GM19467 (cell line): ENCODE measurements around the gene HIVEP2.

Experiments
- ATAC-seq: cut with Tn5 transposase; IDR thresholded peaks from one replicate; pipeline ENCODE4 v1.9.1; 2021; ENCODE audit warnings: mild to moderate bottlenecking, moderate library complexity; ENCODE audit not compliant: unreplicated experiment

The HIVEP2 gene

DNA sequence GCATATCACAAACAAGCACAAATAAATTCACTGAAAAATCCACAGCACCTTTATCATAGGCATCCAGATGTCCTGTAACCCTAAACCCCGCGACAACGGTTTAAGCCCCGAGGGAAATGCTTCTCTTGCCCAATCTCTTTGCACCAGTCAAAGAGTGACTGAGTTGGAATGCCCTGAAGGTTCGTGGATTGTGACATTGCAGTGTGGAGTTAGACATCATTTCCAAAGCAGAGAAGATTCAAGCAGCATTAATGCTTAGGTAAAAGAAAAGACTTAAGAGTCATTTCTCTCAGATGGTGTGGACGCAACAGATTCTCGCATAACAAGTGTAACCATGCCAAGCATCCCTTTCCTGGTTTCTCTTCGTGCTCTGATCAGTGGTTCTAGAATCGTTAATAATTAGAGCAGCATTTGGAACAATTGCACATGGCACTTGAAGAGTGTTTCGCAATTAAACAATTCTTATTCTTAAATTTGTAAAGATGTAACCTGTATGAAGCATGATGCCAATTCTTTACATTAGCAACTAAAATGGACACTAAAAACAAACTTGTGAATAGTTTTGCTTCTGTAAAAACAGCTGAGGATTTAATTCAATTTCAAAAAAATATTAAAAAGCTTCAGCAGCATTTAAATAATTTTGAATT lies 121.6 kb downstream of the HIVEP2 start:
- ATAC-seq, result no peak

DNA sequence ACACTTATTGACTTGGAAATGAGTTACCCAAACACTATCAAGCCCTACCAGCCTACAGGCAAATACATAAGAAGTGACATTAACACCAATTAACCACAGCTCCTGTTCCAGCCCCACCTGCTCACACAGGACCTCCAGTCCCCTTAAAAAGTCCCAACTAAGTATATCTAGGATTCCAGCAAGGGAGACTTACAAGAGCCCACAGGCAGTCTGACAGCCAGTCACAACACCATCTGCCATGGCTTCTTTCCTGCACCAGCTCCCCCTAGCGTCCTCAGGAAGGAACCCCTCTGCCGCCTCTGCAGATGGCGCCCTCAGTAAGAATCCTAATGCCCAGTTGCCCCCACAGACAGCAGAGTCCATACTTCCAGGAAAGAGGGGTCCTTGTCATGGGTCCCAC lies 122.1 kb downstream of the HIVEP2 start:
- ATAC-seq, result no peak

DNA sequence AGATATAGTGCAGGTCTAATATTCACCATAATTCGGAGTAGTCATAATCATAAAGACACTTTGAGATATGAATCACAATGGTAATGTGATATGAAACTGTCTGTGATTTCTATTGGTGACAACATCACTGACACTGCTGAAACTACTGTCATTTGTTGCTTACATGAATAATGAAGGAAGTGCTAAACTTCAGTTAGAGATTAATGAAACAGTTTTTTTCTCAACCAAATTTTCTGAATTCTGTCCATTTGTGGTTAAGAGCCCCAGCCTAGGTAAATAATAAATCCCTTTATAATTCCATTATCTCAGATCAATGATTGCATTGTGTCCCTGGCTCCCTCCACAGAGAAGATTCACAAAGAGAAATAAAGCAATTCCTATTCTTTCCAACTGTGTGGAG lies 122.6 kb downstream of the HIVEP2 start:
- ATAC-seq, result peak; percentile 59

GRCh38 chr6:142821860-142822259 lies 123.1 kb downstream of the HIVEP2 start:
- ATAC-seq, result peak; percentile 0

DNA sequence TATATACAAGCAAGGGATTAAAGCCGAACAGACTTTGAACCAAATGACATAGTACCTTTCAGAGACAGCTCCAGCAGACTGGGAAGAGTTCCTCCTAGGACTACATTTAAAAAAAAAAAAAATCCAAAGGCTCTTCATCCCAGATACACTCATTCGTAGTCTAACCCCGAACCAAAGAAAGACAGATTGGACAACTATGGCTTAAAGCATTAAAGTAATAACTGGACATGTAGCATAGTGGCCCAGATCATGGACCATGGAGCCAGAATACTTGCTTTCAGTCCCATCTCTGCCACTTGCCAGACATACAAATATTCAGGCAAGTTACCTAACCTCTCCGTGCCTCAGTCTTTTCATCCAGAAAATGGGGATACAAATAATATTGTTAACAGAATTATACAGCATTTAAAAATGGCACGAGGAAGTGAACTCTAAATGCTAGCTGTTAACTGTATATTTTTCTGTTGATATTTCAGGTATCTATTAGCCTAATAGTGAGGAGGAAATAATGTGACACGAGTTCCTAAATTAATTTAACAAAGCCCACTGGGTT lies 123.7 kb downstream of the HIVEP2 start:
- no peak for ATAC-seq

DNA sequence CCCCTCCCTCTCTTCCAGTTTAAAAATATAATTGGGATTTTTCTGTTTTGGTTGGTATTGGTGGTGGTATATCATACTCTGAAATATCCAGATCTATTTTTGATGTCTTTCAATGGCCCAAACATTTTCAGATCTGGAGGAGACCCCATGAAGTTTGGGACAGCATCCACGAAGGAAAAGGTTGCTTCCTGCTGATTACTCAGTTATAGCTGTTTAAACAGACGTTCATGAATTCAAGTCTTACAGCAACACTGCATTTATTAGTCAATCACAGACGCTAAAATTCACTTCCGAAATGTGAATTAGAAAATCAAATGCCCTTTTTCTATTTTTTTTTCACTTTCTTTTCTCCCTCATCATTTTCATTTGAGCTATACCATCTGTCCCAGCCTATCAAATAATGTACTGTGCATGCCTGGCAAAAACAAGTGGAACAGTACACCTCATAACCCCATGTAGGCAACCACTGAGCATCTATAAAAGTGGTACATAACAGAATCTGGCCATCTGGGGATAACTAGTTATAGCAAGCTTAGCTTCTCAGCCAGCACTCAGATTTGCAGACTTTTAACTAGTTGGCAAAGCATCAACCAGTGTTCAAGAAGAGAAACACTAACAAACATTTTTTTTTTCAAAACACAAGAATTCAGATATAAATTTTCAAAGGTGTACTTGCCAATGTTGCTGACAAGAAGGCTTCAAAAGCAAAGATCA lies 124.5 kb downstream of the HIVEP2 start:
- ATAC-seq, result no peak

- ATAC-seq, result peak; percentile 60
Measured at GRCh38 chr6:142819603-142820337, 125.2 kb downstream of the HIVEP2 start.

DNA sequence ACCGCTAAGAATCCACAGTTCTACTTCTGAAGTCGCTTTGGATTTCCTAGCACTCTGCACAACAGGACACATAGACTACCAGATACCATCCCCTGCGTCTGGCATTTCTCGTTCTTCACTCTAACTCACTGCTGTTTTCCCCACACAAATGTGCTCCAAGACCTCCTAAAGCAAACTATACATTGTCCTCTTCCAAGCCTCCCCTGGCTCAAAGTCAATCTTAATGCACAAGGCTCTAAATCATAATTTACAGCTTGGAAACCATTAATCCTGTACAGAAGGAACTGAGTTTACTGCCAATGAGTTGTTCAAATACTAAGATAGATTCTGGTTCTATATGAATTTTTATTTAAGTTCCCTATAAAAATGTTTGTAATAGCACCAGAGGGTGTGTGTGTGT lies 128.5 kb downstream of the HIVEP2 start:
- ATAC-seq, result no peak

GRCh38 chr6:142816031-142816430 lies 128.9 kb downstream of the HIVEP2 start:
- ATAC-seq, result no peak

- ATAC-seq, result no peak
Measured at GRCh38 chr6:142811923-142812322, 133.1 kb downstream of the HIVEP2 start.

DNA sequence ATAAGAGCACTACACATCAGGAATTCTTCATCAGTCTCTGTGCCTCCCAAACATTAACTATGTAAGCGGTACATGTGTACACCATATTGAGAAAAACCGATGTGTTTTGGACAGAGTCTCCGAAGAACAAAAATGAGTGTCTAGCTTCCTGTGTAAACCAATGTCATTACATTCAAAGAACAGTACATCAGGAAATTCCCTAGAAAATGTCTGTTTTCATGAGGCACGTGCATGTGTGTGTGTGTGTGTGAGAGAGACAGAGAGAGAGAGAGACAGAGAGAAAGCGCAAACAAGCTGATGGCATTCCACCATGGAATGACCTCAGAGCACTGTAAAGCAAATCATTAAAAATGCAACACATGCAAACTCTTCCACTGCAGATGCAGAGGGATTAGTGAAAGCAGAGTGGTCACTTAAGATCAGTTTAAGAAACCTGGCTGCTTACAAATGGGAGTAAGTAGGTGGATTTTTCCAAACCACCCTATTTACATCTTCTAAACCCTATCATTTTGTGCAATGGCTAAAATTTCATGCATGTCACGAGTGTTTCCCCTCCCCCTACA lies 133.9 kb downstream of the HIVEP2 start:
- no peak for ATAC-seq

- no peak for ATAC-seq
Measured at GRCh38 chr6:142809947-142810346, 135.0 kb downstream of the HIVEP2 start.

DNA sequence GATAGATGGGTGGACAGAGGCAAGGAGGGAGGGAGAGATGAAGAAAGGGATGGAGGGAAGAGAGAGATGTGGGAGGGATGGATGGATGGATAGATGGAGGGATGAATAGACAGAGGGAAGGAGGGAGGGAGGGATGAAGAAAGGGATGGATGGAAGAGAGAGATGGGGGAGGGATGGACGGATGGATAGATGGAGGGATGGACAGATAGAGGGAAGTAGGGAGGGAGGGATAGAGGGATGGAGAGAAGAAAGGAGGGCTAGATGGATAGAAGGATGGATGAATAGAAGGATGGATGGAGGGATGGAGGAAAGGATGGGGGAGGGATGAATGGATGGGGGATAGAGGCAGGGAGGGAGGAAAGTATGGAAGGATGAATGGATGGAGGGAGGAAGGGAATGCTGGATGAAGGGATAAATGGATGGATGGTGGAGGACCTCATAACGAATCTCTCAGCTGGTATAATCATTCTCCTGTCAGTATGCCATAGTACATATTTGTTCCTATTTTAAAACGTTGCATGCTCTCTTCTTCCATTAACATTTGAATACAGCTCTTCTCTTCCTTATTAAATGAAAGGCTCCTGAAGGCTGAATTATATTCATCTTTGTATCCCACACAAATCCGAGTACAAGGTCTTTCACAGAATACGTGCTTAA lies 136.4 kb downstream of the HIVEP2 start:
- no peak for ATAC-seq

- ATAC-seq, result no peak
Measured at GRCh38 chr6:142805042-142805441, 139.9 kb downstream of the HIVEP2 start.

GRCh38 chr6:142804490-142804889 lies 140.5 kb downstream of the HIVEP2 start:
- no peak for ATAC-seq

GRCh38 chr6:142803495-142804058 lies 141.4 kb downstream of the HIVEP2 start:
- ATAC-seq, result no peak

DNA sequence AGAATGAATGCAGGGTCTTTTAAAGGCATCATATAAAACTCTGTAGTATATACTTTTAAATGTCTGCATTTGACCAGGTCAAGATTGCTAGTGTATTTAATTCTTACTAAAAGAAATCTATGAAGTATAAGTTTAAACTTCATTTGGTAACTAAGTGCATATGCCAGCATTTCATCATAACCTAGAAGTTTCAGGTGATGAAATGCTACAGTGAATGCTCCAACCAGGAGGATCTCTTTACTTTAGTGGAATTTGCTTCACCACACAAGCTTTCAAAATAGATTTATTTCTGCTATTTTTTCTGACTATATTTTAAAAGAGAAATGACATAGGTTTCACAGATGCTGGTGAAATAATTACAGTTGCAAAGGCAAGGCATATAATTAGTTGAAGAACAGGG lies 141.9 kb downstream of the HIVEP2 start:
- ATAC-seq, result no peak

DNA sequence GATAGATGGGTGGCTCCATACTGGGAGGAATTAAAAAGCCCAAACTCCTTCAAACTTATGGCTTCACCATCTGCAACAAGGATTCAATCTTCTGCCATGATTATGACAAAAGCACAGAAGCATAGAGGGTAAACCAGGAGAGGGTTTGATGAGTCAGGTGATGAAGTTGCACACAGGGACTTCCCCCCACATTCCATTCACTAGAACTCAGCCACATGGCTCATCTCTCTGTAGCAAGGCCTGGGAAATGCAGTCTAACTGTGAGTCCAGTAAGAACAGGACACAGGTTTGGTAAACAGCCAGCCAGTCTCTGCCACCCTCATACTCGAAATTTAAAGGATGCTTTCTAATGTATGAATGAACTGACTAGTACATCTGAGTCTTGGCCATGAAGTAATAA lies 142.9 kb downstream of the HIVEP2 start:
- ATAC-seq, result no peak

GRCh38 chr6:142800240-142800639 lies 144.7 kb downstream of the HIVEP2 start:
- ATAC-seq, result no peak

GRCh38 chr6:142799639-142800038 lies 145.3 kb downstream of the HIVEP2 start:
- ATAC-seq, result no peak

DNA sequence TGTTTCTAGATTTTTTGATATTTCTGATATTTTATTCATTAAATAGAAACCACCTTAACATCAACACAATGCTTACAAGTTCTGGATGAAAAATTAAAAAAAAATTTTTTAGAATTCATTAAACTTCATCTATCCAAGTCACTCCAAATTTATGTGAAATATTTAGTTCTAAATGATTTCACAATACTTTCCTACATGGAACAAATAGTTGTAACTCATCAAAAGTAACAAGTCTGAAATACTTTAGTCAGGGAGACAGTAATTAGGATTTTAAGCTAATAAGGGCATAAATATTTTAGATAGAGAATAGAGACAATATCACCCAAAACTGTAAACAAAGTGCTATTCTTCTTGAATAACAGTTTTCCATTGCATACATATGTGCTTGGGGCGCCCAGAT lies 147.8 kb downstream of the HIVEP2 start:
- no peak for ATAC-seq
